K562 (cell line): ENCODE results near the gene CCDC178. TPM values are rescaled to one million over a fixed set of nuclear protein-coding genes. Genes with fewer than 3 reads are reported as not detected.

Experiments
- ATAC-seq: fragments of 200-7000 bp; cut with Tn5 transposase; 3 replicates; pipeline ENCODE4 v1.9.1; 2020; ENCODE audit warnings: moderate library complexity
- BruUV-seq: library from RNA; stranded (reverse); fragments of 400-500 nt; replicated peaks from 2 replicates; lab custom pipeline; 2021; lab: Mats Ljungman, UMichigan
- CTCF ChIA-PET: fragments of 300-600 bp; formaldehyde crosslinking; extraction: SDS; loops from one replicate; lab custom pipeline; 2021; ENCODE audit warnings: low intra/inter-chr PET ratio; lab: Yijun Ruan, JAX
- POLR2A ChIA-PET: fragments of 300-600, 350-650 bp; sonication (Branson Sonifier 250); formaldehyde crosslinking; extraction: SDS; loops from one replicate; lab custom pipeline; 2021; ENCODE audit warnings: antibody characterized with exemption, inconsistent platforms; lab: Yijun Ruan, JAX
- DNase-seq, 4 experiments: peaks; one replicate each; pipeline versions ENCODE4 v3.0.0 to v3.0.0-alpha.2; 2011 to 2018; ENCODE audit warnings: low spot score in 3 of 4, mixed read lengths in 3 of 4; ENCODE audit errors: extremely low read depth in 1 of 4
- FAIRE-seq: peaks from 2 replicates; lab custom pipeline; 2011; peaks lifted over from hg19 to GRCh38; lab: Jason Lieb, UNC
- H2AFZ ChIP-seq: 2 replicates; pipeline ENCODE4 v1.6.0; 2011; ENCODE audit warnings: low read depth, low read length, control low read depth, inconsistent platforms
- H3K27ac ChIP-seq: fragments of 200-600 bp; 3 replicates; pipeline ENCODE4 v1.8.0; 2011; ENCODE audit warnings: low read depth, mild to moderate bottlenecking, control low read depth, inconsistent platforms, low read length, moderate library complexity, mixed read lengths; ENCODE audit errors: extremely low read depth
- H3K27me3 ChIP-seq, 2 experiments: fragments of 300-600 bp in 1 of 2; 2 replicates in 1 of 2; 3 replicates in 1 of 2; pipeline versions ENCODE4 v1.6.0 to v1.8.0; 2011; ENCODE audit warnings: inconsistent platforms in 2 of 2, low read length in 2 of 2, mild to moderate bottlenecking in 1 of 2, mixed read lengths in 1 of 2, moderate library complexity in 1 of 2; ENCODE audit not compliant: control insufficient read depth in 2 of 2, insufficient read depth in 2 of 2
- H3K36me3 ChIP-seq: fragments of 300-600 bp; 3 replicates; pipeline ENCODE4 v1.8.0; 2011; ENCODE audit warnings: mild to moderate bottlenecking, low read length, inconsistent platforms; ENCODE audit not compliant: control insufficient read depth, insufficient read depth
- H3K4me1 ChIP-seq, 2 experiments: fragments of 200-600 bp in 1 of 2; replicated peaks in 1 of 2; 2 replicates in 1 of 2; 3 replicates in 1 of 2; pipeline versions ENCODE4 v1.5.1 to v1.8.0; 2011; ENCODE audit warnings: inconsistent platforms in 2 of 2, low read length in 2 of 2, mild to moderate bottlenecking in 1 of 2, mixed read lengths in 1 of 2, moderate library complexity in 1 of 2; ENCODE audit not compliant: control insufficient read depth in 2 of 2, insufficient read depth in 2 of 2
- H3K4me2 ChIP-seq: 2 replicates; pipeline ENCODE4 v1.6.1; 2011; ENCODE audit warnings: low read length, control low read depth, inconsistent platforms, mixed read lengths; ENCODE audit not compliant: insufficient read depth
- H3K4me3 ChIP-seq: fragments of 200-600 bp; sonication (generic), shearing (Covaris generic); 2 replicates; pipeline ENCODE4 v1.5.1; 2016; ENCODE audit warnings: control low read depth, inconsistent platforms
- H3K79me2 ChIP-seq: fragments of 200-600 bp; 3 replicates; pipeline ENCODE4 v1.8.0; 2011; ENCODE audit warnings: low read length, inconsistent platforms; ENCODE audit not compliant: control insufficient read depth, insufficient read depth
- H3K9ac ChIP-seq, 2 experiments: 2 replicates each; pipeline versions ENCODE4 v1.6.0 to v1.6.1; 2011; ENCODE audit warnings: low read depth in 2 of 2, low read length in 2 of 2, control low read depth in 1 of 2, inconsistent platforms in 1 of 2, mild to moderate bottlenecking in 1 of 2, mixed read lengths in 1 of 2; ENCODE audit not compliant: insufficient read depth in 1 of 2
- H3K9me1 ChIP-seq: one replicate; pipeline ENCODE4 v1.6.0; 2011; ENCODE audit warnings: inconsistent platforms, mild to moderate bottlenecking, low read length, moderate library complexity; ENCODE audit not compliant: control insufficient read depth, insufficient read depth
- H3K9me3 ChIP-seq: replicated peaks from 2 replicates; pipeline ENCODE4 v1.5.1; 2011; ENCODE audit warnings: low read depth, low read length, inconsistent platforms; ENCODE audit not compliant: control insufficient read depth, insufficient read depth
- H4K20me1 ChIP-seq: replicated peaks from 2 replicates; pipeline ENCODE4 v1.6.1; 2011; ENCODE audit warnings: low read length, inconsistent platforms, mixed read lengths; ENCODE audit not compliant: control insufficient read depth, insufficient read depth
- ARID1B ChIP-seq: fragments of 450-650 bp; IDR thresholded peaks from 2 replicates; pipeline ENCODE4 v1.6.1; 2016; ENCODE audit warnings: antibody characterized with exemption, mild to moderate bottlenecking, inconsistent platforms
- CHD4 ChIP-seq: fragments of 200-600 bp; sonication (generic); IDR thresholded peaks from 3 replicates; pipeline ENCODE4 v1.6.1; 2012; ENCODE audit warnings: low read depth, mild to moderate bottlenecking, mixed read lengths, low read length, inconsistent platforms; ENCODE audit not compliant: insufficient read depth, insufficient replicate concordance, poor library complexity, severe bottlenecking
- FOXK1 ChIP-seq: sonication (generic); formaldehyde crosslinking; IDR thresholded peaks from 2 replicates; pipeline ENCODE4 v1.8.0; 2022; ENCODE audit warnings: missing genetic modification reagents, mild to moderate bottlenecking, borderline replicate concordance
- HNRNPL ChIP-seq: fragments of 200-400 bp; formaldehyde crosslinking; IDR thresholded peaks from 2 replicates; pipeline ENCODE4 v1.6.1; 2017; ENCODE audit warnings: low read depth, mild to moderate bottlenecking, low read length
- MTA1 ChIP-seq: fragments of 450-650 bp; IDR thresholded peaks from 2 replicates; pipeline ENCODE4 v1.6.1; 2017; ENCODE audit warnings: borderline replicate concordance
- NUFIP1 ChIP-seq: fragments of 450-650 bp; IDR thresholded peaks from 2 replicates; pipeline ENCODE4 v1.6.1; 2018; ENCODE audit not compliant: partially characterized antibody
- SETDB1 ChIP-seq: IDR thresholded peaks from one replicate; pipeline ENCODE4 v1.6.1; 2012; ENCODE audit warnings: low read length, control low read depth, inconsistent platforms
- SREBF2 ChIP-seq: sonication (generic); formaldehyde crosslinking; IDR thresholded peaks from 2 replicates; pipeline ENCODE4 v1.4.0; 2020; ENCODE audit warnings: mild to moderate bottlenecking, missing genetic modification reagents
- TAF1 ChIP-seq: IDR thresholded peaks from 2 replicates; pipeline ENCODE4 v1.6.1; 2011; ENCODE audit warnings: mild to moderate bottlenecking, low read length, moderate library complexity; ENCODE audit not compliant: insufficient read depth, control insufficient read depth, severe bottlenecking; ENCODE audit errors: extremely low read depth
- TCF7 ChIP-seq: sonication (generic); IDR thresholded peaks from 2 replicates; pipeline ENCODE4 v1.6.1; 2016; ENCODE audit warnings: antibody characterized with exemption, borderline replicate concordance
- XRCC3 ChIP-seq: fragments of 450-650 bp; IDR thresholded peaks from 2 replicates; pipeline ENCODE4 v1.6.1; 2017; ENCODE audit warnings: mild to moderate bottlenecking, moderate library complexity
- in situ Hi-C: fragments of 300-500 bp; cut with MboI; formaldehyde crosslinking; loops from 4 replicates; pipeline ENCODE4 v1.15.0; 2018; ENCODE audit warnings: inconsistent platforms, mixed read lengths
- intact Hi-C: fragments of 100-400 bp; cut with micrococcal nuclease; formaldehyde crosslinking; loops from 2 replicates; pipeline ENCODE4 v1.14.2; 2022
- polyA plus RNA-seq, 8 experiments: library from polyadenylated mRNA; depleted of rRNA in 4 of 8; stranded (reverse) in 5 of 8; unstranded in 3 of 8; fragments of >200 nt; fragmentation: Nextera tagmentation in 2 of 8; fragmentation: Illumina TruSeq in 1 of 8; extraction: Ambion mirVana in 2 of 8; extraction: Trizol in 1 of 8; gene quantifications; 2 replicates each; pipeline versions ENCODE4 v1.2.1 to v1.2.3, GENCODE V29; 2011 to 2014; ENCODE audit warnings: inconsistent platforms in 1 of 8, missing spikeins in 1 of 8
- total RNA-seq, 7 experiments: library from RNA; depleted of rRNA in 6 of 7; stranded (reverse); fragments of >200 nt in 6 of 7; fragmentation: Illumina TruSeq in 2 of 7; extraction: Trizol in 2 of 7; gene quantifications; 2 replicates each; pipeline versions ENCODE4 v1.2.1 to v1.2.3, GENCODE V29; 2011 to 2021; ENCODE audit warnings: low replicate concordance in 1 of 7
- TF ChIP-seq, protein P1 (sequence below): sonication (generic); formaldehyde crosslinking; IDR thresholded peaks from 2 replicates; pipeline ENCODE4 v1.8.1; 2023; ENCODE audit warnings: mild to moderate bottlenecking, missing genetic modification reagents, moderate library complexity
- TF ChIP-seq, protein P2 (sequence below): fragments of 450-650 bp; IDR thresholded peaks from 2 replicates; pipeline ENCODE4 v1.6.1; 2017; ENCODE audit warnings: antibody characterized with exemption, mild to moderate bottlenecking
- TF ChIP-seq, protein P3 (sequence below): sonication (generic); formaldehyde crosslinking; IDR thresholded peaks from 2 replicates; pipeline ENCODE4 v1.8.0; 2023; ENCODE audit warnings: mild to moderate bottlenecking, missing genetic modification reagents
- TF ChIP-seq, protein P4 (sequence below): sonication (generic); formaldehyde crosslinking; IDR thresholded peaks from 2 replicates; pipeline ENCODE4 v1.8.0; 2022; ENCODE audit warnings: missing genetic modification reagents, mild to moderate bottlenecking, moderate library complexity, borderline replicate concordance

Gene CCDC178
- total and polyA plus RNA-seq, 9 of the 15 experiments (the other 6 are each of a cell fraction or from before 2014, with no cell fraction given) = 0.12 to 0.47 (median 0.15) TPM; not detected in 6

DNA sequence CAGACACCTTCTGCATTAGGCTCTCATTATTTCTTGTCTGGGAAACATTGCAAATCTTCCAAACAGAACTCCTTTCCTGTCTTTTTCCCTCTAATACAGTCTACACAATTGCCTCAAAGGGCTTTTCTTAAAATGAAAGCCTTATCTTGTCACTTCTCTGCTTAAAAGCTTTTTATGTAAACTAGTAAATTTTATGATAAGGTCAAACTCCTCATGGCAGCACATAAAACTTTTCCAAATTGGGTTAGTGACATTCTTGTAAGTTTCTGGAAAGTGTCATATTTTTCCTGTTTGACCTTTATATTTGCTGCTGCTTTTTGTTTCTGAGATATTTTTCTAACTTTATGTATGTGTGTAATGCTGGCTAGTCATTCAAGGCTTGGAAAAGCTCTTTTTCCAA lies 406.3 kb downstream of the CCDC178 start (continued):
- TF ChIP-seq, protein P1, sequence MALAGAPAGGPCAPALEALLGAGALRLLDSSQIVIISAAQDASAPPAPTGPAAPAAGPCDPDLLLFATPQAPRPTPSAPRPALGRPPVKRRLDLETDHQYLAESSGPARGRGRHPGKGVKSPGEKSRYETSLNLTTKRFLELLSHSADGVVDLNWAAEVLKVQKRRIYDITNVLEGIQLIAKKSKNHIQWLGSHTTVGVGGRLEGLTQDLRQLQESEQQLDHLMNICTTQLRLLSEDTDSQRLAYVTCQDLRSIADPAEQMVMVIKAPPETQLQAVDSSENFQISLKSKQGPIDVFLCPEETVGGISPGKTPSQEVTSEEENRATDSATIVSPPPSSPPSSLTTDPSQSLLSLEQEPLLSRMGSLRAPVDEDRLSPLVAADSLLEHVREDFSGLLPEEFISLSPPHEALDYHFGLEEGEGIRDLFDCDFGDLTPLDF (CRISPR knock-in tag) = no peak
- TF ChIP-seq NUFIP1 (no peak), SREBF2 (CRISPR knock-in tag) (no peak), TCF7 (no peak)
- TF ChIP-seq, protein P2, sequence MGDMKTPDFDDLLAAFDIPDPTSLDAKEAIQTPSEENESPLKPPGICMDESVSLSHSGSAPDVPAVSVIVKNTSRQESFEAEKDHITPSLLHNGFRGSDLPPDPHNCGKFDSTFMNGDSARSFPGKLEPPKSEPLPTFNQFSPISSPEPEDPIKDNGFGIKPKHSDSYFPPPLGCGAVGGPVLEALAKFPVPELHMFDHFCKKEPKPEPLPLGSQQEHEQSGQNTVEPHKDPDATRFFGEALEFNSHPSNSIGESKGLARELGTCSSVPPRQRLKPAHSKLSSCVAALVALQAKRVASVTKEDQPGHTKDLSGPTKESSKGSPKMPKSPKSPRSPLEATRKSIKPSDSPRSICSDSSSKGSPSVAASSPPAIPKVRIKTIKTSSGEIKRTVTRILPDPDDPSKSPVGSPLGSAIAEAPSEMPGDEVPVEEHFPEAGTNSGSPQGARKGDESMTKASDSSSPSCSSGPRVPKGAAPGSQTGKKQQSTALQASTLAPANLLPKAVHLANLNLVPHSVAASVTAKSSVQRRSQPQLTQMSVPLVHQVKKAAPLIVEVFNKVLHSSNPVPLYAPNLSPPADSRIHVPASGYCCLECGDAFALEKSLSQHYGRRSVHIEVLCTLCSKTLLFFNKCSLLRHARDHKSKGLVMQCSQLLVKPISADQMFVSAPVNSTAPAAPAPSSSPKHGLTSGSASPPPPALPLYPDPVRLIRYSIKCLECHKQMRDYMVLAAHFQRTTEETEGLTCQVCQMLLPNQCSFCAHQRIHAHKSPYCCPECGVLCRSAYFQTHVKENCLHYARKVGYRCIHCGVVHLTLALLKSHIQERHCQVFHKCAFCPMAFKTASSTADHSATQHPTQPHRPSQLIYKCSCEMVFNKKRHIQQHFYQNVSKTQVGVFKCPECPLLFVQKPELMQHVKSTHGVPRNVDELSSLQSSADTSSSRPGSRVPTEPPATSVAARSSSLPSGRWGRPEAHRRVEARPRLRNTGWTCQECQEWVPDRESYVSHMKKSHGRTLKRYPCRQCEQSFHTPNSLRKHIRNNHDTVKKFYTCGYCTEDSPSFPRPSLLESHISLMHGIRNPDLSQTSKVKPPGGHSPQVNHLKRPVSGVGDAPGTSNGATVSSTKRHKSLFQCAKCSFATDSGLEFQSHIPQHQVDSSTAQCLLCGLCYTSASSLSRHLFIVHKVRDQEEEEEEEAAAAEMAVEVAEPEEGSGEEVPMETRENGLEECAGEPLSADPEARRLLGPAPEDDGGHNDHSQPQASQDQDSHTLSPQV = no peak

DNA sequence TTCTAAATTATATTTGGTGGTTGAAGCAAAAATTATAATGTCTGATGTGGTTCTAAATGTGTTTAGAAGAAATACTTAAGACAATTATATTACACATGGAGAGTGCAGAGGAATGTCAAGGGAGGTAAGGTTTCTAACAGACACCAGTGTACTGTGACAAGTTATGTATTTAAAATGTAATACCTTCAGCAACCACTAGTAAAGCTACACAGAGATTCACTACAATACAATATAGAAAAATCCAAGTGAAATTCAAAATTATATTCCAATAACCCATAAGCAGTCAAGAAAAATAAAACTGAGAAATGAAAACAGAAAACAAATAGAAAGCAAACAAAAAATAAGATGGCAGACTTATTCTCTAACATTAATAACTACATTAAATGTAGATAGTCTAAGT lies 418.2 kb downstream of the CCDC178 start:
- no peak overlapping the region for H3K27ac ChIP-seq
- H3K9me1 ChIP-seq = no peaks in the 10 kb centered on the region
- H4K20me1 ChIP-seq = no peaks in the 10 kb centered on the region
- ChIA-PET CTCF (no interaction called here), POLR2A (no interaction called here)
- in situ Hi-C loops (no loop called here), intact Hi-C loops (no loop called here)
- H3K4me2 ChIP-seq = no peak overlapping the region
- no peaks in the 10 kb centered on the region for H3K27me3 ChIP-seq
- no peak for DNase-seq
- ATAC-seq = no peak
- H2AFZ ChIP-seq = no peak overlapping the region
- H3K4me1 ChIP-seq = no peaks in the 10 kb centered on the region
- no TSS peak for BruUV-seq
- no peak for FAIRE-seq
- H3K36me3 ChIP-seq = no peaks in the 10 kb centered on the region
- no peaks in the 10 kb centered on the region for H3K79me2 ChIP-seq
- H3K4me3 ChIP-seq = no peak overlapping the region
- H3K9ac ChIP-seq = no peak overlapping the region
- no peaks in the 10 kb centered on the region for H3K9me3 ChIP-seq
- TF ChIP-seq CHD4 = no peak
- TF ChIP-seq MTA1 = no peak
- TF ChIP-seq SETDB1 = no peak
- TF ChIP-seq XRCC3 = no peak
- TF ChIP-seq, protein P3, sequence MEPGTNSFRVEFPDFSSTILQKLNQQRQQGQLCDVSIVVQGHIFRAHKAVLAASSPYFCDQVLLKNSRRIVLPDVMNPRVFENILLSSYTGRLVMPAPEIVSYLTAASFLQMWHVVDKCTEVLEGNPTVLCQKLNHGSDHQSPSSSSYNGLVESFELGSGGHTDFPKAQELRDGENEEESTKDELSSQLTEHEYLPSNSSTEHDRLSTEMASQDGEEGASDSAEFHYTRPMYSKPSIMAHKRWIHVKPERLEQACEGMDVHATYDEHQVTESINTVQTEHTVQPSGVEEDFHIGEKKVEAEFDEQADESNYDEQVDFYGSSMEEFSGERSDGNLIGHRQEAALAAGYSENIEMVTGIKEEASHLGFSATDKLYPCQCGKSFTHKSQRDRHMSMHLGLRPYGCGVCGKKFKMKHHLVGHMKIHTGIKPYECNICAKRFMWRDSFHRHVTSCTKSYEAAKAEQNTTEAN (CRISPR knock-in tag) = no peak
- TF ChIP-seq, protein P4, sequence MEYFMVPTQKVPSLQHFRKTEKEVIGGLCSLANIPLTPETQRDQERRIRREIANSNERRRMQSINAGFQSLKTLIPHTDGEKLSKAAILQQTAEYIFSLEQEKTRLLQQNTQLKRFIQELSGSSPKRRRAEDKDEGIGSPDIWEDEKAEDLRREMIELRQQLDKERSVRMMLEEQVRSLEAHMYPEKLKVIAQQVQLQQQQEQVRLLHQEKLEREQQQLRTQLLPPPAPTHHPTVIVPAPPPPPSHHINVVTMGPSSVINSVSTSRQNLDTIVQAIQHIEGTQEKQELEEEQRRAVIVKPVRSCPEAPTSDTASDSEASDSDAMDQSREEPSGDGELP (CRISPR knock-in tag) = no peak
- TF ChIP-seq TAF1 = no peak
- no peak for TF ChIP-seq ARID1B
- TF ChIP-seq FOXK1 (CRISPR knock-in tag) = no peak
- no peak for TF ChIP-seq HNRNPL
